ENCODE results near the gene SLC22A31.

Gene SLC22A31

DNA sequence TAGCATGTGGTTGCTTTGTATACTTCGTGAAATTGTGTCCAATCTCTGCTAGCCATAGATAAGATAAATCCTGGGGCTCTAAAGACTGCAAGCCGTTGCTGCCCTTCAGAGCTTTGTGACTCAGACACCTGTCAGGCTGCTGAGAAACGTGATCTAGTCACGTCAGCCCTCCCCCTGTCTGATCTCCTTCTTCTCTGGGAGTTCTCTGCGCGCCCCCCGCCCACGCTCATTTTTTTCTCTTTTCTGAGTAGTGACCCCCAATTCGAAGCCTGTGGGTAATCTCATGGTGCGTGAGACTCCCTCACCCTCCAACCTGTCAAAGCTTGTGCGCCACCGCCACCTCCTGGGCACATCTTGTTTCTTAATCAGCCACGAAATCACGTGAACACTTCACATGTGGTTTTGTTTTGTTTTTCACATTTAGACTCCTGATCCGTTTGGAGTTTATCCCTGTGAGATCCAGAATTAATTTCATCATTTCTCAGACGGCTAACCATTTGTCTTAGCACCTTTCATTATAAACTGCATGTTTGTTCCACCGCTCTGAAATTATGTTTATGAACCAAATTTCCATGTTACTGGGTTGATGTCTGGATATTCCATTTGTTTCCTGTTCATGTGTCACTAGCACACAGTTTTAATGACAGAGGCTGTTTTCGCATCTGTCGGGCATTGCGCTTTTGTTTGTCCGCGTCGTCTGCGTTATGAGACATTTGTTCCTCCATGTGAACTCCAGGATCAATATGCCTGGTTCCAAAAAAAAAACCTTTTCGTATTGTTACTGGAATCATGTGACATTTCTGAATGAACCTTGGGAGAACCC lies 16.2 kb upstream of the SLC22A31 start:
- DNase-seq (ENCODE audit: low read depth in 2 of 2), result peak; percentile 58 to 69

DNA sequence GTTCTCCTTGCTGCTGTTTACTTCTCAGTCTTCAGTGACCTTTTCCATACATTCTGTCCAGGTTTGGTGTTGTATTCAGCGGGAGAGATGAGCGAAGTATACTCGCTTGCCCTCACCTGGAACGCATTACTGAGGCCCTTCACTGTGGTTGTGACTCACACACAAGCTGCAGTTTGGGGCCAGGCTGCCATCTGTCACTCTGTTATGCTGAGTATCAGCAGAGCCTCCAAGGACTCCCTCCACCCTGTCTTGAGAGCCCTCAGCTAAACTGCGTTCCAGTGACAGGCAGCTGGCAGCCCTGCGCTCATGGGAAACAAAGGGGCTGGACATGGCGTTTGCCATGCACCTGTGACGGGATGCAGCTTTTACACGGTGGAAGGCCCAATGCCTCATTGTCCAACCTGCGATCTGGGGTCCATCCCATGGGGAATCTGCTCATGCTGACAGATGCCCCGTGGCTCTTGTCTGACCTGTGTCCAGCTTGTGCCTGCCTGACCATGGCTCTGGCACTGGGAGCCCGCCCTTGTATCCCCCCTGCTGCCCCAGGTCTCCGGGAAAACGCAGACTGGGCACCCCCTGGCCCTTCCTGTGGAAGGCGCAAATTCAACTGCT lies 10.7 kb upstream of the SLC22A31 start:
- DNase-seq (ENCODE audit: low read depth in 2 of 2), result no peak

DNA sequence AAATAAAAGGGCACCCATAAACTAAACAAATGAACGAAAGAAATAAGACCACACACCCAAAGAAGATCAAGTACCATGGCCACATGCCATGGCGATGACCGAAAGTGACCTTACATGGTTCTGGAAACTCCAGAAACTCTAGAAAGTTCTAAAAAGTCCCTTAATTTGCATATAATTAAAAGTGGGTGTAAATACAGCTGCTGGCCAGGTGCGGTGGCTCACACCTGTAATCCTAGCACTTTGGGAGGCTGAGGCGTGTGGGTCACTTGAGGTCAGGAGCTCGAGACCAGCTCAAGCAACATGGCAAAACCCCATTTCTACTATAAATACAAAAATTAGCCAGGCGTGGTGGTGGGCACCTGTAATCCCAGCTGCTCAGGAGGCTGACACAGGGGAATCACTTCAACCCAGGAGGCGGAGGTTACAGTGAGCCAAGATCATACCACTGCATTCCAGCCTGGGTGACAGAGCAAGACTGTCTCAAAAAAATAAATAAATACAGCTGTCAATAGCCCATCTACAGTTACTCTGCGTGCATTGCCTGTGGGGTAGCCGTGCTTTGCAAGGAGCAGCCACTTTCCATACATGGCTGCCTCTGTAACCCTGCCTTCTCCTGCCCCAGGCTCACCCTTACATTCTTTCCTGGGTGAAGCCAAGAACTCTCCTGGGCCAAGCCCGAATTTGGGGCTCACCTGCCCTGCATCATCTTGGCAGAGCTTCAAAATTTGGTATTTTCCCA lies 10.0 kb upstream of the SLC22A31 start:
- DNase-seq (ENCODE audit: low read depth in 2 of 2), result no peak

DNA sequence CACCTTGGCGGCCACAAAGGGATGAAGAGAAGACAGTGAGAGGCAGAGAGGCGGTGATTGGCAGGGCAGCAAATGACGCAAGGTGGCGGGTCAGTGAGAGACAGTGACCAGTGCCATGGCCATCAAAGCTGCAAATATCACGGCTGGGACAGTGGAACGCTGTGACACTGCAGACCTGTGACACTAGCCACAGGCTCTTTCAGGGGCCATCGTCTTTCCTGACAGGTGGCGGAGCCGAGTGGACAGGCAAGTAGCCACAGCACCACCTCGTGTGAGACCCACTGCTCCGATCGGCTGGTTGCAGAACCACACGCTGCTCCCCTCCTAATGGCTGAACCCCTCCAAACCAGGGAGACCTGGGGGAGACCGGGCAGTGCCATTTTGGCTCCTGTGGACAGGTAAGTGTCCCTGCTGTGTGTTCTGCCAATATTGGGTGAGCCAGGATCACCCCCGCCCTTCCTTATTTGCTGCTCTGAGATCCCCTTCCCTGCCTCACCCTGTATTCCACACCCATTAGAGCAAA lies 9.2 kb upstream of the SLC22A31 start:
- DNase-seq (ENCODE audit: low read depth in 2 of 2), result no peak

DNA sequence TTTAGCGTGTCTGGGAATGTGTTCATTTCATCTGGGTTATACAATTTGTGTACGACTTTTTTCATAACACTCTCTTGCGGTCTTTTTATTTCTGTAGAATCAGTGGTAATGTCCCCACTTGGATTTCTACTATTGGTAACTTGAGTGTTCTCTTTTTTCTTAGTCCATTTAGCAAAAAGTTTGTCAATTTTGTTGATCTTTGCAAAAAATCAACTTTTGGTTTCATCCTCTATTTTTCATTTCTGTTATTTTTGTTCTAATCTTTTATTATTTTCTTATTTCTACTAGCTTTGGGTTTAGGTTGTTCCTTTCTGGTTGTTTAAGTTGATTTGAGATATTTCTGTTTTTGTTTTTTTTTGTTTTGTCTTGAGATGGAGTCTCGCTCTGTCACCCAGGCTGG lies 7.7 kb upstream of the SLC22A31 start:
- DNase-seq (ENCODE audit: low read depth in 2 of 2), result no peak

DNA sequence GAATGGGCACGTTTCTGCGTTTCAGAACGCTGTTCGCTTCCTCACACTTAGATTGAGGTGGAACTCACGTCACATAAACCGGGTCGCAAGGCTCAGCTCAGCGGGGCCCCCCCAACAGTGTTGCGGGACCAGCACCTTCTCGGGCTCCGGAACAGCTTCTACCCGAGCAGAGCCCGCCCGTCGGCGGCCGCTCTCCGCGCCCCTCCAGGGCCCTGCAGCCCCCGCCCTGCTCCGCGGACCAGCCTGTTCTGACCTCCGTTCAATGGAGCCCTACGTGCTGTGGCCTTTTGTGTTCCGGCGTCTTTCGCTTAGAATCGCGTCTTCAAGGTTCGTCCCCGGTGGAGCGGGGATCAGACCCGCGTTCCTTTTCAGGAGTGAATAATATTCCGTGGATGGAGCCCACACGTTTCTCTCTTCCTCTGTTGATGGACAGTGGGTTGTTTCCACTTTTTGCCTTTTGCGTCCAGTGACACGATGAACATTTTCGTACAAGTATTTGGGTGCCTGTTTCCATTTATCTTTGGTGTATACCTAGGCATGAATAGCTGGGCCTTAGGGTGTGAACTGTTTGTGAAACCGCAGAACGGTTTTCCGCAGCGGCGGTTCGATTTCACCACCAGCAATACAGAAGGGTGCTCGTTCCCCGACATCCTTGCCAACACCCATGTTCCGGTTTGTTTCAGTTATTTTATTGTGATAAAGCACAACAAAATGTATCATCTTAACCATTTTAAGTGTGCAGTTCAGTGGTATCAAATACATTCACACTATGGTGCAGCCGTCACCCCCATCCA lies 2.3 kb upstream of the SLC22A31 start:
- DNase-seq (ENCODE audit: low read depth in 2 of 2), result no peak

DNA sequence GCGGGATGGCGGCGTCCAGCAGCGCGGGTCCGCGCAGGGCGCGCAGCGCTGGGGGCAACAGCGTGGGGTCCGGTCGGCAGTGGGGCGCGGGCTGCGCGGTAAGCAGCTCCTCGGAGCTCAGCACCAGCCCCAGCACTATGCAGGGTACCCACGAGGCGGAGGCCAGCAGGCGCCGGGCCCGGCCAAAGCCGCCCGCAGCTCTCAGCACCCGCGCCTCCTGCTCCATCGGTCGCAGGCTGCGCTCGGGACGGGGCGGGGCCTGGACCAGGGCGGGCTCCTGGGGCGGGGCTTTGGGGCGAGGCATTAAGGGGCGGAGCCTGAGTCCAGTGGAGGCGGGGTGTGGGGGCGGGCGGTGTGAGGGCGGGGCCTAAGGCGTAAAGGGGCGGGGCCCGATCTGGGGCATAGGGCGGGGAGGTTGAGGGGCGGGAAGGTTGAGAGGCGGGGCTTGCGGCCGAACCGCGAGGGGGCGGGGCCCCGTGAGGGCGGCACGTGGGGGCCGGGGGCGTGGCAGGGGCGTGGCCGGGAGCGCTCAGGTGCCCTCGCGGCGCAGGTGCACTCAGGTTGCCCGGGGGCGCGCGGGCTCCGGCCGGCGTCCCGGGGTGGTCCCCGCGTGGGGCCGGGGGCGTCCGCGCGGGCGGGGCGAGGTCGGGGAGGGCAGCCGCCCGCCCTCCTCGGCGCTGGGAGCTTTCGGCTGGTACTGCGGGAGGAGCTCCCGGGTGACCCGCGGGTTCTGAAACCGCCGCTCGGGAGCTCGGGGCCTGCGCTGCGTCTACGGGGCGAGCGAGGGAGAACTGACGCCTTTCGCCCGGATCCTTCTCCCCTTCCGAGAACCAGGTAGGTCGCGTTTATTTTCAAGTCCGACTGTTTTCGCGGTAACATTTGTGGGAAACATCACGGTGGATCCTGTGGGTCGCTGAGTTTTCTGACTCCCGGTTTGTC lies 1.4 kb upstream of the SLC22A31 start:
- DNase-seq (ENCODE audit: low read depth in 2 of 2), result peak; percentile 76 to 91

DNA sequence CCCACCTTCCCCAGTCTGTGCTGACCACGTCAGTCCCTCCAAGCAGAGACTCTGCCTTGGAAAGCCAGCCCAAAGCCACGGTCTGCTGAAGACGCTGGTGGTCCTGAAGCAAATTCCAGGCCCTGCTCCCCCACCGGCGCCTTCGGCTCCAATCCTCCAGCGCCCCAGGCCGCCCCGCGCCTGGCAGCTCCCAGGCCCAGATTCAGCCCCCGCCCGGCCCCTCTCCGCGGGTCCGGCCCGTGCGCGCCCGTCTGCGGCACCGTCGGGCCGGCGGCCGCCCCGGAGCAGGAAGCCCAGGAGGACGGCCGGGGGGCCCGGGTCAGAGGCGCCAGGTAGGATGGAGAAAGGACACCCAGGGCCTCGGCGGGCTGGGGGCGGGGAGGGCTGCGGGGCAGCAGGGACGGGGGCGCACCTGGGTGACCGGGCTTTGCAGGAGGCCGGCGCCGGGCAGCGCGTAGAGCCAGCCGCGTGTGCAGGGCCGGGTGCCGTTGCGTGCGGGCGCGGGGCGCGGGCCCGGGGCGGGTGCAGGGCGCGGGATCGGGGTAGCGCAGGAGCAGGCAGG lies 594 bp upstream of the SLC22A31 start:
- DNase-seq (ENCODE audit: low read depth in 2 of 2), result no peak

DNA sequence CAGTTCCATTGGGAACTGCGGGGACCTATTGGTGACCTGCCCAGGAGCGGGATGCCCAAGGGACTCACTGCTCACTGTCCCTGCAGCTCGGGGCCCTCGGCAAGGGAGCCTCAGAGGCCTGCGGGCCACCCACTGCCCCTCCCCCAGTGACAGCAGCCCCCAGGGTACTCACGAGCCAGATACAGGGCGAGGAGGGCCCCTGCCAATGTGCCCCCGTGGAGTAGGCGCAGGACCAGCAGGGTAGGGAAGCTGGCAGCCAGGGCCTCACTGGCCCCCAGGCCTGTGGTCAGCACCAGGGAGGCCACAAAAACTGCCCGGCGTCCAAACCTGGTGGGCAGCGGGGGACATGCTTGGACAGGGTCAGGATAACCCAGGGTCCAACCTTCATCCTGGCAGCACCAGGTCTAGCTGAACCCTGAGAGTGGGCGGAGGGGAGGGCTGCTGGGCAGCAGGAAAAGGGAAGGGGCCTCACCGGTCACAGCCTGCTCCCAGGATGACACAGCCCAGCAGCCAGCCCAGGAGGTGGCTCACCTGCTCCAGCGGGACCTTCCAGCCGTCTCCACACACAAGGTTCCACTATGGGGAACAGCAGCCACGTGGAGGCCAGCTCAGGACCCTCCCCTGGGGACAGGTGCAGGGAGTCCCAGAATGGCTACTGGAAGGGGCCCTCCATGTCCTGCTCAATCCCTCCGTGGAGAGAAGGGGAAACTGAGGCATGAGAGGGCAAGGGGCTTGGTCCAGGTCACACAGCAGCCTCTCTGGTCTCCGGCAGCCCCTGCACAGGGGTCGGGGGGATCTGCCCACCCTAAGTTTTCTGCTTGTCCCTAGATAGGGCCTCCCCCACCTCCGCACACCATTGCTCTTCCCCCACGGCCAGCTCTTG lies 855 bp downstream of the SLC22A31 start:
- no peak for DNase-seq (ENCODE audit: low read depth in 2 of 2)

DNA sequence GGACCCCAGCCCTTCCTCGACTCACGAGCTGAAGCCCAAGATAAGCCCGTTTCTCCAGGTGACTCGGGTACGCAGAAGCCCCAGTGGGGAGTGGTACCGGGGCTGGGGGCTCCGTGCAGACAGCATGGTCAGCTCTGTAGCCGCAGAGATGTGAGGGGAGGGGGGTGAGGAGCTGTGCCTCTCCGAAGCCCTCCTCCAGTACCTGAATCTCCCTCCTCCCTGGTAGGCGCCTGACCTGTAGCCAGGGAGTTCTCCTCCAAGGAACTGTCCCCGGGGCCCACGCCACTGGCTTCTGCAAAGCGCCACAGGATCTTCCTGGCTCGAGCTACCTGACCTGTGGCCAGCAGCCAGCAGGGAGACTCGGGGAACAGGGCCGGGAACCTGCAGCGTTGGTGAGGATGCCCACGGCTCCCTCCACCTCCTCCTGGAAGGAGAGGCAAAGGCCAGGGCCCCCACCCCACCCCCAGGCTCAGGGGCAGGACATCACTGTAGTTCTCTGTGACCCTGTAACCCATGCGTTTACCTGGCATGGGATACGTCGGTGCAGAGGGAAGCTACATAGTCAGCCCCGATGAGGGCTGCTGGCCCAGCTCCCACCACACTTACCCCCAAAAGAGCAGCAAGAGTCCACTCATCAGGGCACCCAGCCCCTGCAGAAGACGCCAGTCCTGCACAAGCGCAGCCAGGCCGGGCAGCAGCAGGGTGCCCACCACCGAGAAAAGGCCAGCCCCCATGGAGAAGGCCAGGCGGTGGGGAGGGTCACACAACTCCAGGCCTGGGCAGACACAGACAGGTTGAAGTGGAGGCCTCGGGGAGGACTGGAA lies 1.7 kb downstream of the SLC22A31 start:
- DNase-seq (ENCODE audit: low read depth in 2 of 2), result no peak

DNA sequence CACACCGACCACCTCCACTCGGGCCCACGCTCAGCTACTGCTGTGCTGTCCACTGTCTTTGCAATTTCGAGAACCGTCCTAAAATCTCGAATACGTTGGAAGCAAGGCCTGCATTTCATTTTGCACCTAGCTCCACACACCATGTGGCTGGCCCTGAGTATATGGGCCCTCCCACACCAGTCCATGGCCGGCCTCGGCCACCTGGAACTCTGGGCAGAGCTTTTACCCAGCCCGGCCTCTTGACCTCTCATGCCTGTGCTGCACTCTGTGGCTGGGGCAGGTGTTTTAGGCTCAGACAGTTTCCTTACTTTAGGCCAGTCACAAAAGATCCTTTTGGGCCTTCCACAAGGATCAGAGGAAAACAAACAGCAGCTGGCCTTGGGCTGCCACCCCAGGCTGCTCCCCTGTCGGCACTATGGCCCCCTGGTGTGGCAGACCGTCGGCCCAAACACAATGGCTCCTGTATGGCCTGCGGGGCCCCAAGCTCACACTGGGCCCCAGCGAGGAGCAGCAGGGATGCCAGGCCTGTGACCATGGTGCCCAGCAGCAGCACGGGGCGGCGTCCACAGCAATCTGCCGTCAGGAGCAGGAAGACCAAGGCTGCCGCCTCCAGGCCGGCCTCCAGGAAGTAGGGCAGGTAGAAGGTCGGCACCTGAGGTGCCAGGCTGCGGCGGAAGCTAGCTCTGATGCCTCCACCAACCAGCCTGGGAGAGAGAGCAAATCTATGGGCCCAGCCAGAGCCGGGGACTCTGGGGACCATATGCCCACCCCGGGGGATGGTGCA lies 2.5 kb downstream of the SLC22A31 start:
- no peak for DNase-seq (ENCODE audit: low read depth in 2 of 2)

DNA sequence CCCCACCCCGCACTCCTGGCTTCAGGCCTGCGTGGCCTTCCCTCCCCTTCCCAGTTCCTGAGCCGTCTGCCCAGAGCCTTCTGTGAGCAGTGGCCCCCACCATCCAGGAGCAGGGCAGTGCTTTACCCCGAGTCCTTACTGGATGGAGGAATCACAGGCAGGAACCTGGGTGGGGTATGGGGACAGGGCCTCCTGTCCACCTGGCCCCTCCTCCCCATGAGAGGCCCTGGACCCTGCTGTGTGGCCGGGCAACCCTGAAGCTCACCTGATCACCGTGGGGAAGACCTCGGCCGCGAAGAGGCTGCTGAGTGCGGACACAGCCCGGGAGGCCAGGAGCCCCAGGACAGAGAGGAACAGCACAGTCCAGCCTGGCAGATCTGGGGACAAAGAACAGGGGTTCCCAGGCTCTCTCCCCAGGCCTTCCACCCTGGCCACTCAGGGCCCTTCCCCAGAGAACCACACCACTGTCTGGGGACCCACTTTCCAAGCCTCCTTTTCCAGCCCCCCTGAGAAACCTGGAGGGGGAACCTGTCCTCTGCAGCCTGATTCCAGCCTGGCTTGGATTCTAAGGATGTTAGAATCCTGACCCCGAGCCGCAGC lies 3.2 kb downstream of the SLC22A31 start:
- DNase-seq (ENCODE audit: low read depth in 2 of 2), result no peak

DNA sequence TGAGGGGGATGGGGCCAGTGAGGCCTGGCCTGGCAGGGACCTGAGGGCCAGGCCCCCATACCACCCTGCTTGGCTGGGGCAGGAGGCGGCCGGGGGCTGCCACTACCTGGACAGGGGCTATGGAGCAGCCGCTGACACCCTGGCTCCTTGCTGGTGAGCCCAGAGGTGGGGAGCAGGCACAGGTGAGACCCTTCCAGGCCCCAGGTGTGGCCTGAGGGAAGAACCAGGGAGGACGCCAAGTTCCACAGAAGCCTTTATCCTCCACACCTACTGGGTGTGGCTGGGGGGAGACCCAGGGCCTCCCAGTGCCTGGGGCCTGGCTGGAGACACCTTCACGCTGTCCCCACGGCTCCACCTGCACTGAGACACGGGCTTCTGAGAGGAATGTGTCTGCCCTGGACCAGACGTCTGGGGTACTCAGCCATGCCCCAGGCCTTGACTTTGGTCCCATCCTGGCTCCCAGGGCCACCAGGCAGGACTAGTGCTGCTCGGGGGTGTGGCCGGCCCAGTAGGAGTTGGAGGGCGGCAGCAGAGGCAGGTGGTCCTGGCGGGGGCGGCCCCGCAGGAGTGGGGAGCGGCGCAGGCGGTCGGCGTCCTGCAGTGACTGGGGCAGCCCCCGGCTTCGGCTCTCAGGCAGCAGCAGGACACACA lies 4.7 kb downstream of the SLC22A31 start:
- DNase-seq (ENCODE audit: low read depth in 2 of 2), result no peak

DNA sequence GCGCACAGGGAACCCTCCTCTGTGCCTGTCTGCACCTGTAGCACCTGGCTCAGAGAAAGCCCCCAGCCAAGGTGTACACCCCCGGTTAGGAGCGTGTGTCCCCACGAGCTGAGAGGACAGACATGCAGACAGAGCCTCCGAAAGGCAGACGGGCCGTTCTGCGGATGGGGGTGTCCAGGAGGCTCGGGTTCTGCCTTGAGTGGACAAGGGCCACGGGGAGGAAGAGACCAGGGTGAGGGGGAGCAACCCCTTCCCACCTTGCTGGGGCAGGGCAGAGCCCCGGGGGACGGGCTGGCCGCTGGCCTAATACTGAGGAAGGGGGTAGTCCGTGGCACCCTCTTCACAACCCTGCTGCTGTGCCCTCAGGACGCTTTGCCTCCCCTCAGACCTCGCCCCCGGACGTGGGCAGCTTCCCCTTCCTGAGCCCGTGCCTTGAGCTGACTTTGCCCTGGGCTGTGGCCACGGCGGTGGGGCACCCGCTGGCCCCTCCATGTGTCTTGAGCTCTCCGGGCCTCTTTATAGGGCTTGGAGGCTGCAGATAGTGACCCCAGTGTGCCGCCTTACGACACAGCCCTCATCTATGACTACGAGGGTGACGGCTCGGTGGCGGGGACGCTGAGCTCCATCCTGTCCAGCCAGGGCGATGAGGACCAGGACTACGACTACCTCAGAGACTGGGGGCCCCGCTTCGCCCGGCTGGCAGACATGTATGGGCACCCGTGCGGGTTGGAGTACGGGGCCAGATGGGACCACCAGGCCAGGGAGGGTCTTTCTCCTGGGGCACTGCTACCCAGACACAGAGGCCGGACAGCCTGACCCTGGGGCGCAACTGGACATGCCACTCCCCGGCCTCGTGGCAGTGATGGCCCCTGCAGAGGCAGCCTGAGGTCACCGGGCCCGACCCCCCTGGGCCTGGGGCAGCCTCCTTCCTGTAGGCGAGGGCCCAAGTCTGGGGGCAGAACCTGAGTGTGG lies 5.7 kb downstream of the SLC22A31 start:
- no peak for DNase-seq (ENCODE audit: low read depth in 2 of 2)

DNA sequence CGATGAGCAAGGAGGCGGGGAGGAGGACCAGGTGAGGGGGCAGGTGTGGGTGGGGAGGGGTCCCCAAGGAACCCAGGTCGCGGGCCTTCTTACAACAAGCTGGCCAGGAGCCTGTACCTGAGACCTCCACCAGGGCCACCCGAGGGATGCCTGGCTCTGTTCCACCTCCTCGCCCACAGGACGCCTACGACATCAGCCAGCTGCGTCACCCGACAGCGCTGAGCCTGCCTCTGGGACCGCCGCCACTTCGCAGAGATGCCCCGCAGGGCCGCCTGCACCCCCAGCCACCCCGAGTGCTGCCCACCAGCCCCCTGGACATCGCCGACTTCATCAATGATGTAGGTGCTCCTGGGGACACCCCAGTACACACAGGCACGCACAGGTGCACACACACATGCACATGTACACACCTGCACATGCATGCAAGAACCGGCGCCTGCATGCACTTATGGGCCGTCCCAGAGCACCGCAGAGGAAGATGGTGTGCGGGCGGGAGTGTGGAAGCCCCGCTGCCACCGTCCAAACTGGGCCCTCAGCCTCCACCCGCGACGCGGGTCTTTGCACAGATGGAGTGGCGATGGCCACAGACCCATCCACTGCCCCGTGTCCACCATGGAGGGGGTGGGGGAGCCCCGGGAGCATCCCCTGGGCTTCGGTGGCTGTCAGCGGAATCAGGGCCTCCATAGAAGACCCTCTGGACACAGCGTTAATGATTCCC lies 6.6 kb downstream of the SLC22A31 start:
- no peak for DNase-seq (ENCODE audit: low read depth in 2 of 2)

Data from stimulated activated CD4-positive, alpha-beta T cell treated with anti-CD3 and anti-CD28 coated beads, Interleukin-4, amount 100 ng/mL, for 48 hours (primary cell).